ENCODE measurements around the gene PHACTR1.

The PHACTR1 gene

GRCh38 chr6:12782136-12782535, 65.6 kb downstream of the PHACTR1 start:
- Histone ChIP-seq H3K4me3 (ENCODE audit: low read length) (no peak overlapping the region), H3K27me3 (ENCODE audit: low read depth, low read length) (no peaks in the 10 kb centered on the region), H3K27ac (ENCODE audit: low read length) (no peak overlapping the region), H3K9ac (ENCODE audit: low read length) (no peak overlapping the region), H3K36me3 (replicated peaks; ENCODE audit: low read depth, low read length) (no peaks in the 10 kb centered on the region), H2AFZ (ENCODE audit: low read depth, low read length) (no peak overlapping the region), H3K4me2 (ENCODE audit: low read length) (no peak overlapping the region), H3K4me1 (ENCODE audit: low read length) (no peaks in the 10 kb centered on the region), H3K9me3 (ENCODE audit: insufficient read depth, low read length) (no peaks in the 10 kb centered on the region), H3K79me2 (ENCODE audit: low read length) (no peaks in the 10 kb centered on the region), H4K20me1 (ENCODE audit: insufficient read depth, low read length) (no peaks in the 10 kb centered on the region)
- TF ChIP-seq, protein P1, sequence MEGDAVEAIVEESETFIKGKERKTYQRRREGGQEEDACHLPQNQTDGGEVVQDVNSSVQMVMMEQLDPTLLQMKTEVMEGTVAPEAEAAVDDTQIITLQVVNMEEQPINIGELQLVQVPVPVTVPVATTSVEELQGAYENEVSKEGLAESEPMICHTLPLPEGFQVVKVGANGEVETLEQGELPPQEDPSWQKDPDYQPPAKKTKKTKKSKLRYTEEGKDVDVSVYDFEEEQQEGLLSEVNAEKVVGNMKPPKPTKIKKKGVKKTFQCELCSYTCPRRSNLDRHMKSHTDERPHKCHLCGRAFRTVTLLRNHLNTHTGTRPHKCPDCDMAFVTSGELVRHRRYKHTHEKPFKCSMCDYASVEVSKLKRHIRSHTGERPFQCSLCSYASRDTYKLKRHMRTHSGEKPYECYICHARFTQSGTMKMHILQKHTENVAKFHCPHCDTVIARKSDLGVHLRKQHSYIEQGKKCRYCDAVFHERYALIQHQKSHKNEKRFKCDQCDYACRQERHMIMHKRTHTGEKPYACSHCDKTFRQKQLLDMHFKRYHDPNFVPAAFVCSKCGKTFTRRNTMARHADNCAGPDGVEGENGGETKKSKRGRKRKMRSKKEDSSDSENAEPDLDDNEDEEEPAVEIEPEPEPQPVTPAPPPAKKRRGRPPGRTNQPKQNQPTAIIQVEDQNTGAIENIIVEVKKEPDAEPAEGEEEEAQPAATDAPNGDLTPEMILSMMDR (IDR thresholded peaks at IDR 0.05; ENCODE audit: low read depth, low read length): no peak
- no peak for TF ChIP-seq EZH2phosphoT487 (IDR thresholded peaks at IDR 0.05; ENCODE audit: low read depth)

DNA sequence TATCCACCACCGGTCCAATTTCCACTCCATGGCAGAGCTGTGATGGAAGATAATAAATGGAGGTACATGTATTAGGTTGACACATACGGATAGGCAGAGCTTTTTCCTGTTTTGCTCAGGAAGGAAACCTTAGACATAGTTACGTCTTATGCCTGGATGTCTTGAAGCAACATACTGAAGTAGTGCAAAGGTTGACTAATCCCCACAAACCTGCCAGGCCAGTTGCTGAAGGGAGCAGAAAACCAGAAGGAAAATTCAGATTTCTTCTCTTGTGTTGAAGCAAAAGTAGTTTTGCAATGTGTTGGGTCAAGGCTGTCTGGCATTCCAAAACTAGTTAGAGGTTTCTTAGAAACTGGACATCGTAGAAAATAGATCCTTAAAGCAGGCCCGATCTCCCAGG, 68.7 kb downstream of the PHACTR1 start:
- Histone ChIP-seq H3K36me3 (replicated peaks; ENCODE audit: low read depth, low read length) (no peaks in the 10 kb centered on the region), H3K27ac (ENCODE audit: low read length) (no peak overlapping the region), H2AFZ (ENCODE audit: low read depth, low read length) (no peak overlapping the region), H3K4me2 (ENCODE audit: low read length) (no peak overlapping the region), H3K79me2 (ENCODE audit: low read length) (no peaks in the 10 kb centered on the region), H3K4me1 (ENCODE audit: low read length) (no peaks in the 10 kb centered on the region), H3K9ac (ENCODE audit: low read length) (no peak overlapping the region), H3K27me3 (ENCODE audit: low read depth, low read length) (no peaks in the 10 kb centered on the region), H3K9me3 (ENCODE audit: insufficient read depth, low read length) (no peaks in the 10 kb centered on the region), H3K4me3 (ENCODE audit: low read length) (no peak overlapping the region), H4K20me1 (ENCODE audit: insufficient read depth, low read length) (no peaks in the 10 kb centered on the region)
- TF ChIP-seq, protein P1 (IDR thresholded peaks at IDR 0.05; ENCODE audit: low read depth, low read length): no peak
- TF ChIP-seq EZH2phosphoT487 (IDR thresholded peaks at IDR 0.05; ENCODE audit: low read depth): no peak

DNA sequence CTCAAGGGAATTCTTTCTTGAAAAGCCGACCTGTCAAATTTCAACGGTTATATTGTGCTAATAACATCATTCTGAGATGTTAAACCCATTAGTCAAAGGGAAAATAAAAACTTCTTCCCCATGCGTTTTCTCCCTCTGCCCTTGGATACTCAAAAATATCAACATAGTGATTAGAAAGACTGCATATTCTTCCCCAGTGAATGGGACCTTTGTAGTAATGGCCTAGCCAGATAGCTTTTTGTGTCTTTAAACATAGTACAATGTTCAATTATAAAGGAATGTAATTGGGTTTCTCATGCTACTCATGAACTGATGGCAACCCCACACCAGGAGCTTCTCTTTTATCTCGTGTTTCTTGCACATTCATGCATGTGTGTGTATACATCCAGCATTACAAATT, 69.4 kb downstream of the PHACTR1 start:
- TF ChIP-seq, protein P1 (IDR thresholded peaks at IDR 0.05; ENCODE audit: low read depth, low read length): no peak
- TF ChIP-seq EZH2phosphoT487 (IDR thresholded peaks at IDR 0.05; ENCODE audit: low read depth): no peak
- Histone ChIP-seq H3K27me3 (ENCODE audit: low read depth, low read length) (no peaks in the 10 kb centered on the region), H4K20me1 (ENCODE audit: insufficient read depth, low read length) (no peaks in the 10 kb centered on the region), H3K4me3 (ENCODE audit: low read length) (no peak overlapping the region), H3K9ac (ENCODE audit: low read length) (no peak overlapping the region), H3K4me1 (ENCODE audit: low read length) (no peaks in the 10 kb centered on the region), H3K36me3 (replicated peaks; ENCODE audit: low read depth, low read length) (no peaks in the 10 kb centered on the region), H3K9me3 (ENCODE audit: insufficient read depth, low read length) (no peaks in the 10 kb centered on the region), H3K27ac (ENCODE audit: low read length) (no peak overlapping the region), H3K4me2 (ENCODE audit: low read length) (no peak overlapping the region), H2AFZ (ENCODE audit: low read depth, low read length) (no peak overlapping the region), H3K79me2 (ENCODE audit: low read length) (no peaks in the 10 kb centered on the region)

- TF ChIP-seq EZH2phosphoT487 (IDR thresholded peaks at IDR 0.05; ENCODE audit: low read depth): no peak
- TF ChIP-seq, protein P1 (IDR thresholded peaks at IDR 0.05; ENCODE audit: low read depth, low read length): no peak
- no peaks in the 10 kb centered on the region for H3K36me3 ChIP-seq (replicated peaks; ENCODE audit: low read depth, low read length)
- no peak overlapping the region for H3K4me2 ChIP-seq (ENCODE audit: low read length)
- H3K4me1 ChIP-seq (ENCODE audit: low read length): no peaks in the 10 kb centered on the region
- no peaks in the 10 kb centered on the region for H3K9me3 ChIP-seq (ENCODE audit: insufficient read depth, low read length)
- no peak overlapping the region for H3K27ac ChIP-seq (ENCODE audit: low read length)
- no peaks in the 10 kb centered on the region for H3K79me2 ChIP-seq (ENCODE audit: low read length)
- H3K4me3 ChIP-seq (ENCODE audit: low read length): no peak overlapping the region
- no peaks in the 10 kb centered on the region for H4K20me1 ChIP-seq (ENCODE audit: insufficient read depth, low read length)
- H3K27me3 ChIP-seq (ENCODE audit: low read depth, low read length): no peaks in the 10 kb centered on the region; the same call in 1 of the 2 replicates
- no peak overlapping the region for H2AFZ ChIP-seq (ENCODE audit: low read depth, low read length)
- no peak overlapping the region for H3K9ac ChIP-seq (ENCODE audit: low read length)
Observed at GRCh38 chr6:12791371-12791770, 74.8 kb downstream of the PHACTR1 start.

Data from OCI-LY3 (cell line).